Suprapubic skin (tissue), 4 donors: ENCODE measurements around the gene ZNF582. TPM values are rescaled to one million over a fixed set of nuclear protein-coding genes. Genes with fewer than 3 reads are reported as not detected.
"Not testable (repeated sequence)": the region's sequence is repeated elsewhere in the genome, so short reads cannot be mapped to it uniquely, and the experiment has no call there.

Source experiments
- DNase-seq, 2 donors: peaks; one replicate each; pipeline ENCODE4 v3.0.0-alpha.2; 2019; ENCODE audit warnings: low spot score in 2 of 2
- H3K27ac ChIP-seq: fragments of 200-600 bp; sonication (generic); one replicate; pipeline ENCODE4 v1.5.1; 2019
- H3K27me3 ChIP-seq: fragments of 200-600 bp; sonication (generic); one replicate; pipeline ENCODE4 v1.5.1; 2019
- H3K36me3 ChIP-seq: fragments of 200-600 bp; sonication (generic); one replicate; pipeline ENCODE4 v1.5.1; 2019
- H3K4me1 ChIP-seq: fragments of 200-600 bp; sonication (generic); one replicate; pipeline ENCODE4 v1.5.1; 2019
- H3K4me3 ChIP-seq: fragments of 200-600 bp; sonication (generic); one replicate; pipeline ENCODE4 v1.5.1; 2019; ENCODE audit warnings: mild to moderate bottlenecking
- H3K9me3 ChIP-seq: fragments of 200-600 bp; sonication (generic); one replicate; pipeline ENCODE4 v1.5.1; 2019
- EP300 ChIP-seq: sonication (generic); formaldehyde crosslinking; IDR thresholded peaks from one replicate; pipeline ENCODE4 v1.6.1; 2017; ENCODE audit warnings: antibody characterized with exemption
- POLR2A ChIP-seq, 2 donors: fragments of 450-650 bp; IDR thresholded peaks; one replicate each; pipeline ENCODE4 v1.6.1; 2017; ENCODE audit warnings: antibody characterized with exemption in 2 of 2, mild to moderate bottlenecking in 2 of 2, moderate library complexity in 2 of 2
- POLR2AphosphoS5 ChIP-seq, 3 donors: sonication (generic); formaldehyde crosslinking; IDR thresholded peaks; one replicate each; pipeline ENCODE4 v1.6.1; 2017; ENCODE audit warnings: antibody characterized with exemption in 3 of 3
- WGBS: methylation state at CpG from one replicate; pipeline ENCODE4 v1.1.5; 2018; 5-methylcytosine and 5-hydroxymethylcytosine counted together
- total RNA-seq, 4 donors: library from RNA; depleted of rRNA; stranded (reverse); fragments of >200 nt; gene quantifications; one replicate each; pipeline ENCODE4 v1.1.0, GENCODE V29; 2016
- TF ChIP-seq, protein P1 (sequence below), 2 donors: fragments of 200-600 bp in 1 of 2; fragments of 450-650 bp in 1 of 2; sonication (generic) in 1 of 2; IDR thresholded peaks; one replicate each; pipeline ENCODE4 v1.5.1; 2016 to 2019; ENCODE audit warnings: antibody characterized with exemption in 2 of 2, mild to moderate bottlenecking in 1 of 2, moderate library complexity in 1 of 2

Gene ZNF582
- total RNA-seq, 4 donors from 2014 or later: 2.6 to 5.2 (median 3.1) TPM

DNA sequence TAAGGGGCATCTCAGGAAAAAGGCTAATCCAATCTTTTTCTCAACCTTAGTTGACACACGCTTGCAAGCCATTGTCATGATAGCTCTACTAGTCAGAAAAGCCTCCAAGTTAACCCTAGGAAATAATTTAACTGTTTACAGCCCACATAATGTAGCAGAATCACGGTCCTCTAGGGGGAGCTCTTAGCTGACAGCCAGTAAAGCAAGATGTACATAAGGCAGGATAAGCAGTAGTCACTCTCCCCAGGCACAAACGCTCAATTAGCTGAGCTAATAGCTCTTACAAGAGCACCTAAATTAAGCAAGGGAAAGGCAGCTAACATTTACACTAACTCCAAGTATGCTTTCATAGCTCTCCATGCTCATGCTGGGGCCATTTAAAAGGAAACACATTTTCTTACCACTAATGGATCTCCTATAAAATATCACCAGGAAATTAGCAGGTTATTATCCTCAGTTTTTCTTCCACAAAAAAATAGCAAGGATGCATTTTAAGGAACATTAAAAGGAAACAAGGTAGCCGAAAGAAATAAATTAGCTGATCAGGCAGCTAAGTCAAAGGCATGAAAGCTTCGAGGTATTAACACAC lies 45.0 kb downstream of the ZNF582 start:
- WGBS: 58% methylated on average over 5 of the region's 5 CpGs
- Histone ChIP-seq H3K4me1 (no peaks in the 10 kb centered on the region), H3K4me3 (no peak overlapping the region), H3K36me3 (no peaks in the 10 kb centered on the region), H3K9me3 (no peaks in the 10 kb centered on the region), H3K27me3 (no peaks in the 10 kb centered on the region), H3K27ac (no peak overlapping the region)
- DNase-seq: no peak
- TF ChIP-seq, protein P1, sequence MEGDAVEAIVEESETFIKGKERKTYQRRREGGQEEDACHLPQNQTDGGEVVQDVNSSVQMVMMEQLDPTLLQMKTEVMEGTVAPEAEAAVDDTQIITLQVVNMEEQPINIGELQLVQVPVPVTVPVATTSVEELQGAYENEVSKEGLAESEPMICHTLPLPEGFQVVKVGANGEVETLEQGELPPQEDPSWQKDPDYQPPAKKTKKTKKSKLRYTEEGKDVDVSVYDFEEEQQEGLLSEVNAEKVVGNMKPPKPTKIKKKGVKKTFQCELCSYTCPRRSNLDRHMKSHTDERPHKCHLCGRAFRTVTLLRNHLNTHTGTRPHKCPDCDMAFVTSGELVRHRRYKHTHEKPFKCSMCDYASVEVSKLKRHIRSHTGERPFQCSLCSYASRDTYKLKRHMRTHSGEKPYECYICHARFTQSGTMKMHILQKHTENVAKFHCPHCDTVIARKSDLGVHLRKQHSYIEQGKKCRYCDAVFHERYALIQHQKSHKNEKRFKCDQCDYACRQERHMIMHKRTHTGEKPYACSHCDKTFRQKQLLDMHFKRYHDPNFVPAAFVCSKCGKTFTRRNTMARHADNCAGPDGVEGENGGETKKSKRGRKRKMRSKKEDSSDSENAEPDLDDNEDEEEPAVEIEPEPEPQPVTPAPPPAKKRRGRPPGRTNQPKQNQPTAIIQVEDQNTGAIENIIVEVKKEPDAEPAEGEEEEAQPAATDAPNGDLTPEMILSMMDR (IDR thresholded peaks at IDR 0.05): no peak
- TF ChIP-seq POLR2AphosphoS5 (IDR thresholded peaks at IDR 0.05): no peak
- no peak for TF ChIP-seq POLR2A (IDR thresholded peaks at IDR 0.05)
- TF ChIP-seq EP300: no peak

DNA sequence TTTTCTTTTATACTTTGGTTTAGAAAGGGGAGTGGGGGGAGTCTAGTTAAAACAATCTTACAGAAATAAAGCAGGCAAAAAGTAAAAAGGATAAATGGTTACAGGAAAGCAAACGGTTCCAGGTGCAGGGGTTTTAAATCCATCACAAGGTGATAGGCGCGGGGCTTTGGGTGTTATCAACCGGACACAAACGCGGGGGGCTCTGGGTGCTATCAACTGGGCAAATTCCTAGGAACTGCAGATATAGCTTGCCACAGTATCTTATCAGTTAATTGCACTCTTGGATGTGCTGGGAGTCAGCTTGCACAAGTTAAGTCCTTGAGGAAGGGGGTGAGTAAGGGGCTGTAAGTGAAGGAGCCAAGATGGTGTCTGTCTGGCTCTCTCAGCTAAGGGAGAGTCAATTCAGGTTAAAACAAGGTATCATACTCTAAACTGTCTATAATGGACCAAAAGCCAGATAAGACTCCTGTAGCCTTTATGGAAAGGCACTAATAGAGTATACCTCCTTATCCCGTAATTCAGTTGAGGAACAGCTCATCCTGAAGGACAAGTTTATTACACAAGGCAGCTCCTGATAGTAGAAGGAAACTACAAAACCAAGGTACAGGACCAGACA lies 46.1 kb downstream of the ZNF582 start:
- Histone ChIP-seq H3K9me3 (no peaks in the 10 kb centered on the region), H3K36me3 (no peaks in the 10 kb centered on the region), H3K27me3 (no peaks in the 10 kb centered on the region), H3K4me3 (no peak overlapping the region), H3K4me1 (no peaks in the 10 kb centered on the region), H3K27ac (no peak overlapping the region)
- WGBS: 71% methylated on average over 7 of the region's 7 CpGs
- no peak for DNase-seq
- TF ChIP-seq POLR2AphosphoS5 (IDR thresholded peaks at IDR 0.05): no peak
- no peak for TF ChIP-seq POLR2A (IDR thresholded peaks at IDR 0.05)
- no peak for TF ChIP-seq EP300
- TF ChIP-seq, protein P1 (IDR thresholded peaks at IDR 0.05): no peak

DNA sequence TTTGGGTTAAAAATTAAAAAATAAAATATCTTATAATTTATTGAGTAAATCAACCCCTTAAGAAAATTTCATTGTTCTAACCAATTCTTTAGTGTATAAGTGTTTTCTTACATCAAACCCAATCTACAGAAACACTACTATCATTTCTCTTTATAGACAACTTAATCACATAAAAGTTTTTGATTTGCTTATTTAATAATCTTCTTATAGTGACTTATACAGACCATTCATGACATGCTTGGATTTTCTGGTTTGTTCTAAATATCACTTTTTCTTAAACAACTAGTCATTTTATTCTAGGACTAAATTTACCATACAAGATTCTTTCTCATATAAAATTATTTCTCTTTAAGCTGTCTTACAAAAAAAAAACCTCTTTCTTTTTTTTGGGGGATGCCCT lies 51.4 kb downstream of the ZNF582 start:
- no peaks in the 10 kb centered on the region for H3K27me3 ChIP-seq
- H3K27ac ChIP-seq: no peak overlapping the region
- no peaks in the 10 kb centered on the region for H3K4me1 ChIP-seq
- TF ChIP-seq, protein P1 (IDR thresholded peaks at IDR 0.05): no peak
- TF ChIP-seq POLR2A (IDR thresholded peaks at IDR 0.05) (no peak), POLR2AphosphoS5 (IDR thresholded peaks at IDR 0.05) (no peak), EP300 (no peak)
- no peaks in the 10 kb centered on the region for H3K9me3 ChIP-seq
- no peak overlapping the region for H3K4me3 ChIP-seq
- H3K36me3 ChIP-seq: no peaks in the 10 kb centered on the region
- DNase-seq: no peak

DNA sequence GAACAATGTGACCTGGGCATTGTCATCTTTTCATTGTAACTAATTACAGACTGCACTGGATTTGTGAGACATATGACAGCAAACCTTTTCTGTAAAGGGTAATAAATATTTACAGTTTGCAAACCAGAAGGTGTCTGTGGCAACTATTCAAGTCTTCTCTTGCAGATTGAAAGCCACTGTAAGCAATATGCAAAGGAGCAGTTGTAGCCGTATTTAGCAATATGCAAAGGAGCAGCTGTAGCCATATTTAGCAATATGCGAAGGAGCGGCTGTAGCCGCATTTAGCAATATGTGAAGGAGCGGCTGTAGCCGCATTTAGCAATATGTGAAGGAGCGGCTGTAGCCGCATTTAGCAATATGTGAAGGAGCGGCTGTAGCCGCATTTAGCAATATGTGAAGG lies 54.3 kb downstream of the ZNF582 start:
- not testable (repeated sequence) for H3K27ac ChIP-seq, DNase-seq, H3K4me1 ChIP-seq, H3K9me3 ChIP-seq, H3K27me3 ChIP-seq, H3K36me3 ChIP-seq, H3K4me3 ChIP-seq
- WGBS: 97% methylated on average over 6 of the region's 10 CpGs

DNA sequence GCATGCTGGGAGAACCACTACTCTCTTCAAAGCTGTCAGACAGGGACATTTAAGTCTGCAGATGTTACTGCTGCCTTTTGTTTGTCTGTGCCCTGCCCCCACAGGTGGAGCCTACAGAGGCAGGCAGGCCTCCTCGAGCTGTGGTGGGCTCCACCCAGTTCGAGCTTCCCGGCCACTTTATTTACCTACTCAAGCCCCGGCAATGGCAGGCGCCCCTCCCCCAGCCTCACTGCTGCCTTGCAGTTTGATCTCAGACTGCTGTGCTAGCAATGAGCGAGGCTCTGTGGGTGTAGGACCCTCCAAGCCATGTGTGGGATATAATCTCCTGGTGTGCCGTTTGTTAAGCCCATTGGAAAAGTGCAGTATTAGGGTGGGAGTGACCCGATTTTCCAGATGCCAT lies 56.3 kb downstream of the ZNF582 start:
- not testable (repeated sequence) for H3K9me3 ChIP-seq, H3K4me3 ChIP-seq, H3K4me1 ChIP-seq, H3K27me3 ChIP-seq, H3K27ac ChIP-seq, H3K36me3 ChIP-seq, DNase-seq
- 88% methylated on average over 8 of the region's 8 CpGs for WGBS

DNA sequence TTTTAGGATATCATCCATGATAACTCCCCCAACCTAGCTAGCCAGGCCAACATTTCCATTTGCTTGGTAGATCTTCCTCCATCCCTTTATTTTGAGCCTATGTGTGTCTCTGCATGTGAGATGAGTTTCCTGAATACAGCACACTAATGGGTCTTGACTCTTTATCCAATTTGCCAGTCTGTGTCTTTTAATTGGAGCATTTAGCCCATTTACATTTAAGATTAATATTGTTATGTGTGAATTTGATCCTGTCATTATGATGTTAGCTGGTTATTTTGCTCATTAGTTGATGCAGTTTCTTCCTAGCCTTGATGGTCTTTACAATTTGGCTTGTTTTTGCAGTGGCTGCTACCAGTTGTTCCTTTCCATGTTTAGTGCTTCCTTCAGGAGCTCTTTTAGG lies 58.0 kb downstream of the ZNF582 start:
- not testable (repeated sequence) for H3K4me1 ChIP-seq, H3K9me3 ChIP-seq, H3K27ac ChIP-seq, DNase-seq, H3K27me3 ChIP-seq, H3K4me3 ChIP-seq, H3K36me3 ChIP-seq

DNA sequence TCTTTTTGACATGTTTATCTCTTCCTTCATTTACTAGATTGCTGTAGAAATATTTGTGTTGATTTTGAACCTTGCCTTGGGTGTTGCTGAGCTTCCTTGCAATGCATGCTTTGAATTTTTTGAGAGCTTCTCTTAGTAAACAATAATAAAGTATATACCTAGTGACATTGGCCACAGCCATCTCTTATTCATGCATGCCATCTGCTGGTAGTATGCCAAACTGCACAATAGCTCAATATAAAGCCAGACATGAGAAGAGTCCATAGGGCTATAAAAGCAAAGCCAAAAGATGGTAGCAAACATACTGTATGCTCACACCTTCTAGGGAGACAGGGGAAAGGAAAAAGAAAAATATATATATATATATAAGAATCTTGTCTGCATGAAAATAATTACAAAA lies 59.8 kb downstream of the ZNF582 start:
- Histone ChIP-seq H3K27me3 (no peaks in the 10 kb centered on the region), H3K4me1 (no peaks in the 10 kb centered on the region), H3K9me3 (no peaks in the 10 kb centered on the region), H3K36me3 (no peaks in the 10 kb centered on the region), H3K4me3 (no peak overlapping the region), H3K27ac (no peak overlapping the region)
- DNase-seq: no peak
- TF ChIP-seq, protein P1 (IDR thresholded peaks at IDR 0.05): peak; percentile 28 to 39
- no peak for TF ChIP-seq EP300
